Measurements from ENCODE around the gene SLK.

The SLK gene

DNA sequence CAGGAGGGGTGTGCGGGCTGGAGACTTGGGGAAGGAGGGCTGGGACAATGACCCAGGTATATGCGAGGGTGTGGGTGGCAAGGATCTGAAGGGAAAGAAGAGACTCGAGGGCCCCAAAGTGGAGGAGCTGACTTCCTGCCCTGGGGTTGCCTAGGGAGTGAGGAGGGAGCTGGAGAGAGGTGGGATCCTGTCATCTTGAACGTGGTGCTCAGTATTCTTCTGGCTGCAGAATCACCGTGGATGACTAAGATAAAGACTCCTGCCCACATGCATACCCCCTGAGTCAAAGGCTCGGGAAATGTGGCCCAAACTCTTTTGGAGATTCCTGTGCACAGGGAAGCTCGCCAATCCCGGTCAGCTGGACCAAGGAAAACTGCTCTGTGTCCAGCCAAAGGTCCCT lies 87.5 kb downstream of the SLK start:
- DNase-seq (ENCODE audit: low read depth), result no peak

DNA sequence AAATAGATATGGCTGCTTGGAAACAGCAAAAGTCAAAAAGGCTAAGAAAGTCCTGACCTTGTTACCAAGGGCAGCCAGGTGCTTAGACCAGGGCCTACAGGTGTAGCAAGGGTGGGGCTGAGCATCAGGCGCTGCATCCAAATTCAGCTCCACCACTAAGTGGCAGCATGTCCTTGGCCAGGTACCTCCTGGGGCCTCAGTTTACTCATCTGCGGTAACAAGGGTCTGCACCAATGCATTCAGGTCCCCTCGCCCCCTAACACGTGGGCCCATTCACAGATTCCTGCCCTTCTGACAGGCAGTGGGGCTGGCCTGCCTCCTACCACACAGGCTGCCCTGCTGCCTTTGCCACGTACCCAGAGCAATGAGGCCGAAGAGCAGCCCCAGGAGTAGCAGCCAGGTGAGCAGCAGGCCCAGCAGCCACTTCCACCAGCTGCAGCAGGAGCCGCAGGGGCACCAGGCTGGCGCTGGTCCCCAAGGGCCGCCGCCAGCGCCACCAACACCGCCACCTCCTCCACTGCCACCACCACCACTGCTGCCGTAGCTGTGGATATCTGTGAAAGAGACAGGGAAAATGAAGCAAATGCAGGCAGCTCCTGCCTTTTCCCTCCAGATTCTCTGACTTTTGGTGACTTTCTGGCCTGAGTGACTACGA lies 89.8 kb downstream of the SLK start:
- DNase-seq (ENCODE audit: low read depth), result no peak

DNA sequence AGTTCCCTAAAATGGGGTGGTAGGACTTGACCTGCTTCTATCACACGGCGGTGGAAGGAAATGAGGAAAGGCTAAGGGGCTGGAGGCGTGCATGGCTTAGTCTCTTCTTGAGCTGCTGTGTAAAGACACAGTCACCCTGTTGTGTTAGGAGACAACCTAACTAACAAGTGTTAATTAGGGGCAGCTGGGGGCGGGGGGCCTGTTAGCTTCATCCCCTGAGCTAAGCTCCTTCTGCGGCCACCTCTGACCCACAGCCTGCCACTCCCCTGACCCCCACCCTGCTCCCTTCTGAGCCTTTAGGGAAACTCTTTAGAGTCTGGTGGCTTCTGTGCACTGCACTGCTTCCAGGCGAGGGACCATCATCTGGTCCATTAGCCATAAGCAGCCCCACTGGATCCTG lies 90.8 kb downstream of the SLK start:
- DNase-seq (ENCODE audit: low read depth), result no peak

DNA sequence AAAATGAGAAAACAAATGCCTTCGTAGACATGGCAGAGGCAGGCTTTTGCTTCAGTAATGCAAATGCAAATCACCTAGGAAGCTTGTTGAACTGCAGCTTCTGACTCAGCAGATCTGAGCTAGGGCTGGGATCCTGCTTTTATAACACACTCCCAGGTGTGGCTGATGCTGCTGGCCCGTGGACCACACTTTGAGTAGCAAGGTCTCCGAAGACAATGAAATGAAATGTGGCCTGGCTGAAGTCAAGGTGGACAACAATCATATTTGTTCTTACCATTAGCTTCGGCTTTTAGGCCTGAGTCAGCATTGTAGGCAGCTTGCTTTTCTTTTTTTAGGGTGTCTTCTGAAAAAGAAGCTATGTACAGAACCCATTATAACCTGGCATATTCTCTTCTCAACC lies 92.4 kb downstream of the SLK start:
- no peak for DNase-seq (ENCODE audit: low read depth)

DNA sequence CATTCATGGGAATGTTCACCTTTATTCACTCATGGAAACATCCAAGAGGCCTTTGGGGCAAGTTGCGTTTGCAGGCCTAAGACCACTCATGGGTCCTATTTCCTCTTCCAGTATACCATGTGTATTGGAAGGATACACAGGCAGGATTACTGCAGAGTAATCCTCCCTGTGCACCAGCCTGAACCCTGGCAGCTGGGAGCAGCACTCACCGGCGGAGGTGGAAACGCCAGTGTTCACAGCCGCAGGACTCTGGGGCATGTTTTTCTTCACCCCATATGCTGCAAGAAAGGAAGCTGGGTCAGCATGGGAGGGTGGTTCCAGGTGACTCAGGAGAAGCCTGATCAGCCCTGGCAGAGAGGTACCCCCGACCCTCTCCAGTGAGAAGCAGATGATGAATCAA lies 94.3 kb downstream of the SLK start:
- no peak for DNase-seq (ENCODE audit: low read depth)

DNA sequence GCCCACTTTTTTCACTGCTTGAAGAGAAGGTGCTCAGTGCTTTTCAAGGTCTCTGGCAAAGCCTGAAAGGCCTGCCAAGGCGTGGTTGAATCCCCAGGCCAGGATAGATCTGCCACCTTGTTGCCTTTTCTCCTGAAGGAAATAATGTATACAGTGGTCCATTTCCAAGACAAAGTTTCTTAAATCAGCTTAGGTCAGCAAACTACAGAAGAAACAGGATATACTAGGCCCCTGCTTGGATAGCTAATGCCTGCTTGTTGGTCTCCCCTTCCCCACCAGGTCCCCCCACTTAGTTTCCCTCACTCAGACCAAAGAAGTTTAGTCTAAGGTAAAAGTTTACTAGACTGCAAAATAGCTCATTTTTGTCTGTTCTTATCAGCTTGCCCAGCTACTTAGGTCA lies 98.8 kb downstream of the SLK start:
- no peak for DNase-seq (ENCODE audit: low read depth)

DNA sequence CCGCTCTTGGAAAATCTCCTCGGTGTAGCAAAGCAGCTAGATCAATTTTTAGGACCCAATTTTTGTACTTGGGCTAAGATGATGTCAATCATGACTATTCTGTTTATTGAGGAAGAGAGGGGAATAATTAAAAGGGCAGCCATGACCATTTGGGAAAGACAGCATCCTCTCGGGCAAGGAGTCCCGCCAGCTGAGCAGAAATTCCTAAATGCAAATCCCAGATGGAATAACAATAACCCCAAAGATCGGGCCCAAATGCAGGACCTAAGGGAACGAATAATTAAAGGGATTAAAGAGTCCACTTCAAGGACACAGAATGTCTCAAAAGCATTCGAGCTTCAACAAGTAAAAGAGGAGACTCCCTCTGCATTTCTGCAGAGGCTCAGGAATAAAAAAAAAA lies 100.0 kb downstream of the SLK start:
- DNase-seq (ENCODE audit: low read depth), result no peak

DNA sequence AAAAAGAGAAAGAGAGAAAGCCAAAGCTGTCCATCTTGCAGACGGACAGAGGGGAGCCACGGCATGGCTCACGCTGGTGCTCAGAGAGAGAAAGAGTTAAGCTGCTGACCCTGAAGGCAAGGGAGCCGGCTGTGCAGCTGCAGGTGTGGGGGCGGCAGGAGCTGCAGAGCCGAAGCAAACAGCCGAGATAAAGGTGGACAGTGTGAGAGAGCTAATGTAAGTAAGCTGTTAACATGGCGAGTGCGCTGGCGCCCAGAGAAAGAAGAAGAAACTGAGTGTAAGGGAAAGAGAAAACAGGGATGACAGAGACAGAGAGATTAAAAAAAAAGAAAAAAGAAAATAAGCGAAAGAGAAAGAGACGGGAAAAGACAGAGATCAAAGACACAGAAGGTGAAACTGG lies 100.6 kb downstream of the SLK start:
- DNase-seq (ENCODE audit: low read depth), result no peak

DNA sequence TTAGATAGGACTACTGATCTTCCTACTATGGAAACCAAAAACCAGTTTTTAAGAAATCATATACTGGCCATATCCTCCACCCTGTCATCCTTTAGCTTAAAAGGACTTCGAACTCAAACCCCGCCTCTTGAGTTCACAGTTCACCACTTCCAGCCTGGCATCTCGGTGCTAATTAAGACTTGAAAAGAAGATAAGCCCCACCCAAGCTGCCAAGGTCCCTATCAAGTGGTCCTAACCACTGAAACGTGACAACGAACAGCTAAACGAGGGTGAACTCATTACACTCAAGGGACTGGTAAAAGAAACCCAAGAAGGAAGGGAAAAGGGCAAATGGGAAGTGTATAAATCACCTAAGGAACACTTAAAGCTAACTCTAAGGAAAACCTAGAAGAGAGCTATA lies 102.7 kb downstream of the SLK start:
- no peak for DNase-seq (ENCODE audit: low read depth)

DNA sequence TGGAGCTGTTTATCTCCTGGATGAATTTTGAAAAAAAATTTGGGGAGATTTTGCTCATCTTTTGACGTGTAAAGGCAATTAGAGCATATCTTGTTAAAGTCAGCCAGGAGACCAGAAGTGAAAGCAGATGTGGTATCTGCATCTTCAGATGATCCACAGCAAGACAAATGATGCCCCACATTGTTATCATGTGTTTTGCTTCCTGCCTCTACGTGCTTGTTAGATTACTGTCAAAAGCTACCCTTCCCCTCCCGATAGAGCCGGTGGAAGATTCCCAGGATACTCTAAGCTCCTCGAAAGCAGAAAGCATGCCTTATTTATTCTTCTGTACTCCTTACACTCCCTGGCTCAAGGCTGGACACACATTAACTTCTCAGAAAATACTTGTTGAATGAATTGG lies 105.8 kb downstream of the SLK start:
- no peak for DNase-seq (ENCODE audit: low read depth)

DNA sequence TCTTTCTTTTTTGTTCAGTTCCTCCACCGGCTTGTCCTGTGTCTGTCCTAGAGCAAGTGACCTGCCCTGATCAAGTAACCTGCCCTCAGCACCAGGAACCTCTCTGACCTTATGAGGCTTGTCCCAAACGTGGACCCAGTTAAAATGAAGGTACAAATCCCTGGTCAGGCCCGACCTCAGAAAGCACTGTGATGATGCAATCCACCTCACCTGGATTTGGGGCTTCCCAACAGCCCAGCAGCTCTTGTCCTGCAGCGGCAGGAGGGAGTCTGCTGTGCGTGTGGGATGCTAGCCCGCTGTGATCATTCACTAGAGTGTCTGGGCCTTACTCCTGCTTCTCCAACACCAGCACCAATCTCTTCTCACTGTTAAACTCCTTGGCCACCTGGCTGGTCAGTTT lies 107.6 kb downstream of the SLK start:
- no peak for DNase-seq (ENCODE audit: low read depth)

DNA sequence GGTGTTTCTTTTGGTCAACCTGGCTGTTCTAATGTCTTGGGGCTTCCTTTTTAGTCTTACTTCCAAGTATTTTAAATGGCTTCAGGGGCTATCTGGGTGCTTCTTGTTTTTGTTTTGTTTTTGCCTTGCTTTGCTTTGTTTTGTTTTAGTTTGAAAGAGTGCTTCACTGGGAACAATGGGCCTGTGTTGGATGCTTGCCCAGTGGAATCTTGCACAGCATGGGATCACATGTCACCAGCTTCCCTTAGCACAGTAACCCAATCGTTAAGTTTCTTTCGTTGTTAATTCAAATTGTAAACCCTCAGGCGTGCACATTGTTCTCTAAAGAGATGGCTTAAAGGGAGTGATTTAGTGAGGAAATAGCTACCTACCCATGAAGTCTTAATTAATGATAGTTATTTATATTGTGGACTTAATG lies 109.8 kb downstream of the SLK start:
- peak; percentile 71 for DNase-seq (ENCODE audit: low read depth)

DNA sequence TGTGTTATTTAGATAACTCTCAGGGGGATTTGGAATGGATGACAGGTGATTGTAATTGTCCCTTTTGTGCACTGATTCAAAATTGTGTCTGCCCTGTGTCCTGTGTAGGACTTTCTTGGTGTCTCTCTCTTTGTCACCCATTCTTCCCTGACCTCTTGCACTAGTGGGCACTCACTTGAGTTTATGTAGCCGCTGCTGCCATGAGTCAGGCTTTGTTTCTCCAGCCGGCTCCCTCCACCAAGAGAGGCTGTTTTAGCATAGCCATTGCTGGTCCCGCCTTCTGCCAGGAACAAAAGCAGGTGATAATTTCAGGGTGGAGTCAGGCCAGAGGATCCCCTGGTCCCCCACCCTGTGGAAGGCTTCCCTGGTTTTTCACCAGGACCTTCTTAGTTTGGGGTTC lies 110.3 kb downstream of the SLK start:
- DNase-seq (ENCODE audit: low read depth), result peak; percentile 8

DNA sequence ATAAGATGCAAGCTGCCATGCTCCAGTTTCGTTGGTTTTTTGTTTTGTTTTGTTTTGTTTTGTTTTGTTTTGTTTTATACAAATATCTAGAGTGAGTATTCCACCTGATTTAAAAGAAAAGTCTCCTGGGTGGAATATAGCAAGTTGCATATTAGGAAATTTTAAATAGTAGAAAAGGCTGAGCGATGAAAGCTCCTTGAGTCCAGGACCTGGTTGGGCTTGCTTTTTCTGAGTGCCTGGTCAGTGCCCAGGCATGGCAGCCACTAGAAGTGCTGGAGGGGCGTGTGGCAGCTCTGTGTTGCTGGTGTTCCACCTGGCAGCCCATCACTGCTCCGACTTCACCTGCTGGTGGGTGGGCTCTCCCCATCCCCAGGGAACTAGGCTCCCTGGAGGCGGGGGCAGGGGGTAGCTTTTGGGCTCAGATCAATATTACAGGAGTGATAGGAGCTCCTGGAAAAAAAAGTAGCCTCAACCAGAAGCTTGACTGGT lies 110.8 kb downstream of the SLK start:
- no peak for DNase-seq (ENCODE audit: low read depth)
